ENCODE results near the gene OR1F1. TPM values are rescaled to one million over a fixed set of nuclear protein-coding genes. Genes with fewer than 3 reads are reported as not detected.
A peak's percentile ranks its signal among the peaks of the same experiment; 100 is the strongest.

OR1F1 gene
- total and polyA plus RNA-seq, 9 of the 15 experiments (the other 6 are each of a cell fraction or from before 2014, with no cell fraction given) = 0.15 to 0.61 (median 0.35) TPM; not detected in 3

GRCh38 chr16:3183445-3184139 is 4.4 kb upstream of the OR1F1 start (continued):
- TF ChIP-seq GTF2E2 (tag; IDR thresholded peaks at IDR 0.05) = no peak
- TF ChIP-seq ILK (tag; IDR thresholded peaks at IDR 0.05; ENCODE audit: borderline replicate concordance, low read depth) = no peak
- TF ChIP-seq, protein P1, sequence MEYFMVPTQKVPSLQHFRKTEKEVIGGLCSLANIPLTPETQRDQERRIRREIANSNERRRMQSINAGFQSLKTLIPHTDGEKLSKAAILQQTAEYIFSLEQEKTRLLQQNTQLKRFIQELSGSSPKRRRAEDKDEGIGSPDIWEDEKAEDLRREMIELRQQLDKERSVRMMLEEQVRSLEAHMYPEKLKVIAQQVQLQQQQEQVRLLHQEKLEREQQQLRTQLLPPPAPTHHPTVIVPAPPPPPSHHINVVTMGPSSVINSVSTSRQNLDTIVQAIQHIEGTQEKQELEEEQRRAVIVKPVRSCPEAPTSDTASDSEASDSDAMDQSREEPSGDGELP (CRISPR knock-in tag; IDR thresholded peaks at IDR 0.05; ENCODE audit: borderline replicate concordance) = peak; percentile 23; the same call in 1 of the 2 replicates
- TF ChIP-seq UBTF (IDR thresholded peaks at IDR 0.05; ENCODE audit: borderline replicate concordance in 1 of 2, low read depth in 2 of 2, low read length in 2 of 2) = no peak
- TF ChIP-seq TCF3 (CRISPR knock-in tag; IDR thresholded peaks at IDR 0.05) = no peak
- TF ChIP-seq LARP7 (IDR thresholded peaks at IDR 0.05) = 0 out of 2 replicates have a peak, but pooled peaks have one; percentile 12
- TF ChIP-seq, protein P2, sequence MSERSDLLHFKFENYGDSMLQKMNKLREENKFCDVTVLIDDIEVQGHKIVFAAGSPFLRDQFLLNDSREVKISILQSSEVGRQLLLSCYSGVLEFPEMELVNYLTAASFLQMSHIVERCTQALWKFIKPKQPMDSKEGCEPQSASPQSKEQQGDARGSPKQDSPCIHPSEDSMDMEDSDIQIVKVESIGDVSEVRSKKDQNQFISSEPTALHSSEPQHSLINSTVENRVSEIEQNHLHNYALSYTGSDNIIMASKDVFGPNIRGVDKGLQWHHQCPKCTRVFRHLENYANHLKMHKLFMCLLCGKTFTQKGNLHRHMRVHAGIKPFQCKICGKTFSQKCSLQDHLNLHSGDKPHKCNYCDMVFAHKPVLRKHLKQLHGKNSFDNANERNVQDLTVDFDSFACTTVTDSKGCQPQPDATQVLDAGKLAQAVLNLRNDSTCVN (CRISPR knock-in tag; IDR thresholded peaks at IDR 0.05) = no peak
- no peak for TF ChIP-seq POLR2AphosphoS2 (IDR thresholded peaks at IDR 0.05; ENCODE audit: low read length)
- TF ChIP-seq, protein P3, sequence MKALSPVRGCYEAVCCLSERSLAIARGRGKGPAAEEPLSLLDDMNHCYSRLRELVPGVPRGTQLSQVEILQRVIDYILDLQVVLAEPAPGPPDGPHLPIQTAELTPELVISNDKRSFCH (CRISPR knock-in tag; IDR thresholded peaks at IDR 0.05) = no peak
- TF ChIP-seq, protein P3 (tag; IDR thresholded peaks at IDR 0.05) = no peak
- no peak for TF ChIP-seq KAT2B (IDR thresholded peaks at IDR 0.05; ENCODE audit: low read depth, low read length)
- no peak for TF ChIP-seq ZNF778 (CRISPR knock-in tag; IDR thresholded peaks at IDR 0.05)
- no peak for TF ChIP-seq STAT5B (CRISPR knock-in tag; IDR thresholded peaks at IDR 0.05)
- no peak for TF ChIP-seq PHB (CRISPR knock-in tag; IDR thresholded peaks at IDR 0.05)
- TF ChIP-seq, protein P4, sequence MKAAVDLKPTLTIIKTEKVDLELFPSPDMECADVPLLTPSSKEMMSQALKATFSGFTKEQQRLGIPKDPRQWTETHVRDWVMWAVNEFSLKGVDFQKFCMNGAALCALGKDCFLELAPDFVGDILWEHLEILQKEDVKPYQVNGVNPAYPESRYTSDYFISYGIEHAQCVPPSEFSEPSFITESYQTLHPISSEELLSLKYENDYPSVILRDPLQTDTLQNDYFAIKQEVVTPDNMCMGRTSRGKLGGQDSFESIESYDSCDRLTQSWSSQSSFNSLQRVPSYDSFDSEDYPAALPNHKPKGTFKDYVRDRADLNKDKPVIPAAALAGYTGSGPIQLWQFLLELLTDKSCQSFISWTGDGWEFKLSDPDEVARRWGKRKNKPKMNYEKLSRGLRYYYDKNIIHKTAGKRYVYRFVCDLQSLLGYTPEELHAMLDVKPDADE (conservative IDR thresholded peaks at IDR 0.05; ENCODE audit: control insufficient read depth, low read depth, low read length) = no peak
- TF ChIP-seq DEAF1 (CRISPR knock-in tag; IDR thresholded peaks at IDR 0.05) = 0 out of 2 replicates have a peak, but pooled peaks have one; percentile 8
- TF ChIP-seq KDM5B (IDR thresholded peaks at IDR 0.05; ENCODE audit: insufficient replicate concordance, low read depth, low read length) = no peak
- TF ChIP-seq WHSC1 (IDR thresholded peaks at IDR 0.05; ENCODE audit: low read length) = no peak
- TF ChIP-seq NBN (IDR thresholded peaks at IDR 0.05; ENCODE audit: low read depth) = no peak
- no peak for TF ChIP-seq ZNF175 (CRISPR knock-in tag; IDR thresholded peaks at IDR 0.05; ENCODE audit: low read depth)
